PFSK-1 (cell line): ENCODE data around the gene PRR20E.
"Not testable (repeated sequence)": the region's sequence is repeated elsewhere in the genome, so short reads cannot be mapped to it uniquely, and the experiment has no call there.

Source experiments
- FOXP2 ChIP-seq: optimal IDR thresholded peaks from 2 replicates; pipeline ENCODE3; 2011; ENCODE audit warnings: borderline replicate concordance, control low read depth, inconsistent platforms; ENCODE audit not compliant: insufficient read depth; ENCODE audit errors: extremely low read length, extremely low read depth
- POLR2AphosphoS5 ChIP-seq: IDR thresholded peaks from 2 replicates; pipeline ENCODE4 v1.6.1; 2012; ENCODE audit warnings: low read depth, mild to moderate bottlenecking, control low read depth, low read length, moderate library complexity
- SIN3A ChIP-seq: IDR thresholded peaks from 2 replicates; pipeline ENCODE4 v1.6.1; 2012; ENCODE audit warnings: mild to moderate bottlenecking, low read length, moderate library complexity, borderline replicate concordance; ENCODE audit not compliant: insufficient read depth
- TAF1 ChIP-seq: IDR thresholded peaks from 2 replicates; pipeline ENCODE4 v1.6.1; 2012; ENCODE audit warnings: low read length, control low read depth, borderline replicate concordance; ENCODE audit not compliant: insufficient read depth
- TF ChIP-seq, protein P1 (sequence below), 2 experiments: IDR thresholded peaks; 2 replicates each; pipeline versions ENCODE4 v1.6.1 to v1.8.0; 2011 to 2012; ENCODE audit warnings: low read depth in 2 of 2, low read length in 2 of 2, control low read depth in 1 of 2, inconsistent platforms in 1 of 2, mild to moderate bottlenecking in 1 of 2, moderate library complexity in 1 of 2; ENCODE audit not compliant: insufficient read depth in 1 of 2

GRCh38 chr13:57153761-57154160, 13.2 kb upstream of the PRR20E start, which contains the start of gene PRR20C:
- TF ChIP-seq POLR2AphosphoS5, TAF1, SIN3A, FOXP2: not testable (repeated sequence)
- TF ChIP-seq, protein P1, sequence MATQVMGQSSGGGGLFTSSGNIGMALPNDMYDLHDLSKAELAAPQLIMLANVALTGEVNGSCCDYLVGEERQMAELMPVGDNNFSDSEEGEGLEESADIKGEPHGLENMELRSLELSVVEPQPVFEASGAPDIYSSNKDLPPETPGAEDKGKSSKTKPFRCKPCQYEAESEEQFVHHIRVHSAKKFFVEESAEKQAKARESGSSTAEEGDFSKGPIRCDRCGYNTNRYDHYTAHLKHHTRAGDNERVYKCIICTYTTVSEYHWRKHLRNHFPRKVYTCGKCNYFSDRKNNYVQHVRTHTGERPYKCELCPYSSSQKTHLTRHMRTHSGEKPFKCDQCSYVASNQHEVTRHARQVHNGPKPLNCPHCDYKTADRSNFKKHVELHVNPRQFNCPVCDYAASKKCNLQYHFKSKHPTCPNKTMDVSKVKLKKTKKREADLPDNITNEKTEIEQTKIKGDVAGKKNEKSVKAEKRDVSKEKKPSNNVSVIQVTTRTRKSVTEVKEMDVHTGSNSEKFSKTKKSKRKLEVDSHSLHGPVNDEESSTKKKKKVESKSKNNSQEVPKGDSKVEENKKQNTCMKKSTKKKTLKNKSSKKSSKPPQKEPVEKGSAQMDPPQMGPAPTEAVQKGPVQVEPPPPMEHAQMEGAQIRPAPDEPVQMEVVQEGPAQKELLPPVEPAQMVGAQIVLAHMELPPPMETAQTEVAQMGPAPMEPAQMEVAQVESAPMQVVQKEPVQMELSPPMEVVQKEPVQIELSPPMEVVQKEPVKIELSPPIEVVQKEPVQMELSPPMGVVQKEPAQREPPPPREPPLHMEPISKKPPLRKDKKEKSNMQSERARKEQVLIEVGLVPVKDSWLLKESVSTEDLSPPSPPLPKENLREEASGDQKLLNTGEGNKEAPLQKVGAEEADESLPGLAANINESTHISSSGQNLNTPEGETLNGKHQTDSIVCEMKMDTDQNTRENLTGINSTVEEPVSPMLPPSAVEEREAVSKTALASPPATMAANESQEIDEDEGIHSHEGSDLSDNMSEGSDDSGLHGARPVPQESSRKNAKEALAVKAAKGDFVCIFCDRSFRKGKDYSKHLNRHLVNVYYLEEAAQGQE (IDR thresholded peaks at IDR 0.05; ENCODE audit: insufficient read depth in 1 of 2, low read depth in 2 of 2, low read length in 2 of 2), result not testable (repeated sequence)
